Osteoblast (primary cell): ENCODE results near the gene ATP9A. TPM values are rescaled to one million over a fixed set of nuclear protein-coding genes. Genes with fewer than 3 reads are reported as not detected.

Experiments
- DNase-seq: peaks from one replicate; pipeline ENCODE4 v3.0.0; 2011; ENCODE audit warnings: low spot score, mixed read lengths; ENCODE audit not compliant: insufficient read length; ENCODE audit errors: missing footprints
- H2AFZ ChIP-seq: 2 replicates; pipeline ENCODE4 v1.6.0; 2011; ENCODE audit warnings: mild to moderate bottlenecking, low read length
- H3K27ac ChIP-seq: 2 replicates; pipeline ENCODE4 v1.5.1; 2011; ENCODE audit warnings: mild to moderate bottlenecking, low read depth, low read length, moderate library complexity
- H3K27me3 ChIP-seq: 2 replicates; pipeline ENCODE4 v1.6.0; 2012; ENCODE audit warnings: mild to moderate bottlenecking, control low read depth, inconsistent platforms, low read length, moderate library complexity; ENCODE audit not compliant: insufficient read depth
- H3K36me3 ChIP-seq: 2 replicates; pipeline ENCODE4 v1.5.1; 2011; ENCODE audit warnings: mild to moderate bottlenecking, low read length, control low read depth, moderate library complexity; ENCODE audit not compliant: insufficient read depth
- H3K4me1 ChIP-seq: 2 replicates; pipeline ENCODE4 v1.5.1; 2011; ENCODE audit warnings: mild to moderate bottlenecking, low read length, control low read depth, moderate library complexity; ENCODE audit not compliant: insufficient read depth
- H3K4me2 ChIP-seq: 2 replicates; pipeline ENCODE4 v1.6.0; 2011; ENCODE audit warnings: mild to moderate bottlenecking, low read length; ENCODE audit not compliant: insufficient read depth
- H3K4me3 ChIP-seq: fragments of 200-600 bp; sonication (generic); 3 replicates; pipeline ENCODE4 v1.5.1; 2012; ENCODE audit warnings: mild to moderate bottlenecking, low read length, inconsistent platforms; ENCODE audit not compliant: insufficient read depth
- H3K79me2 ChIP-seq: 2 replicates; pipeline ENCODE4 v1.6.0; 2012; ENCODE audit warnings: mild to moderate bottlenecking, low read length, control low read depth, inconsistent platforms; ENCODE audit not compliant: insufficient read depth
- H3K9me3 ChIP-seq: 2 replicates; pipeline ENCODE4 v1.5.1; 2011; ENCODE audit warnings: low read depth, low read length, control low read depth
- H4K20me1 ChIP-seq: 2 replicates; pipeline ENCODE4 v1.6.0; 2012; ENCODE audit warnings: mild to moderate bottlenecking, low read length, control low read depth; ENCODE audit not compliant: insufficient read depth
- total RNA-seq: library from RNA; depleted of rRNA; stranded (reverse); fragments of >200 nt; gene quantifications from 2 replicates; pipeline ENCODE4 v1.2.3, GENCODE V29; 2012
- TF ChIP-seq, protein P1 (sequence below): IDR thresholded peaks from 2 replicates; pipeline ENCODE4 v1.5.1; 2011; ENCODE audit warnings: mild to moderate bottlenecking, low read depth, low read length, moderate library complexity; ENCODE audit errors: extremely low read depth

ATP9A gene
- total RNA-seq, 1 donor = 48.9 TPM

DNA sequence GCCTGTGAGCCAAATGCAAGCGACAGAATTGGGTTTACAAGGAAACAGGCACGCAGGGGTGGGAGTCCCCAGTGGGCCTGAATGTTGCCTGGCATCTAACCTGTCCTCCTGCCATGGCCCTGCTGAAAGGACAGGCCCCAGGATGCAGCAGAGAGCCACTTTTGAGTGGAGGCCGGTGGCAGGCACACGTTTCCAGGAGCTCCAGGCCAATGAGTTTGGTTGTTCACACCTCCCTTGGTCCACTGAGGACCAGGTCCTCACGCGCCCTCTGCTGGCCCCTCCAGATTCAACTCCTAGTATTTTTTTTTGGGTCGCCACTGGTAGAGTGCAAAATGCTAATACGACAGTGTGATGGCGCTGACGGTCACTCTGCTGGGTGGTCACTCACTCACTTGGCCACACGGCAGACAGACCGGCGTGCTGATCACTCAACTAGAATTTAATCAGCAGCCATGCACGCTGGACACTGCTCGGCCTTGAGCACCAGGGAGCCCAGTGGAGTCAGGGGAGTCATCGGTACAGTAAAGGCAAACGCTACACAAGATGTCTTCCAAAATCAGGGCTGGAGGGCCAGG lies 143.9 kb downstream of the ATP9A start:
- Histone ChIP-seq H3K27me3 (no peaks in the 10 kb centered on the region), H4K20me1 (no peaks in the 10 kb centered on the region), H3K79me2 (no peaks in the 10 kb centered on the region), H3K4me1 (peaks cover 7% of the 10 kb centered on the region), H3K4me3 (no peak overlapping the region), H3K4me2 (no peak overlapping the region), H3K36me3 (no peaks in the 10 kb centered on the region), H3K9me3 (no peaks in the 10 kb centered on the region), H3K27ac (no peak overlapping the region), H2AFZ (no peak overlapping the region)
- DNase-seq = peak; percentile 93
- TF ChIP-seq, protein P1, sequence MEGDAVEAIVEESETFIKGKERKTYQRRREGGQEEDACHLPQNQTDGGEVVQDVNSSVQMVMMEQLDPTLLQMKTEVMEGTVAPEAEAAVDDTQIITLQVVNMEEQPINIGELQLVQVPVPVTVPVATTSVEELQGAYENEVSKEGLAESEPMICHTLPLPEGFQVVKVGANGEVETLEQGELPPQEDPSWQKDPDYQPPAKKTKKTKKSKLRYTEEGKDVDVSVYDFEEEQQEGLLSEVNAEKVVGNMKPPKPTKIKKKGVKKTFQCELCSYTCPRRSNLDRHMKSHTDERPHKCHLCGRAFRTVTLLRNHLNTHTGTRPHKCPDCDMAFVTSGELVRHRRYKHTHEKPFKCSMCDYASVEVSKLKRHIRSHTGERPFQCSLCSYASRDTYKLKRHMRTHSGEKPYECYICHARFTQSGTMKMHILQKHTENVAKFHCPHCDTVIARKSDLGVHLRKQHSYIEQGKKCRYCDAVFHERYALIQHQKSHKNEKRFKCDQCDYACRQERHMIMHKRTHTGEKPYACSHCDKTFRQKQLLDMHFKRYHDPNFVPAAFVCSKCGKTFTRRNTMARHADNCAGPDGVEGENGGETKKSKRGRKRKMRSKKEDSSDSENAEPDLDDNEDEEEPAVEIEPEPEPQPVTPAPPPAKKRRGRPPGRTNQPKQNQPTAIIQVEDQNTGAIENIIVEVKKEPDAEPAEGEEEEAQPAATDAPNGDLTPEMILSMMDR = peak; percentile 79

DNA sequence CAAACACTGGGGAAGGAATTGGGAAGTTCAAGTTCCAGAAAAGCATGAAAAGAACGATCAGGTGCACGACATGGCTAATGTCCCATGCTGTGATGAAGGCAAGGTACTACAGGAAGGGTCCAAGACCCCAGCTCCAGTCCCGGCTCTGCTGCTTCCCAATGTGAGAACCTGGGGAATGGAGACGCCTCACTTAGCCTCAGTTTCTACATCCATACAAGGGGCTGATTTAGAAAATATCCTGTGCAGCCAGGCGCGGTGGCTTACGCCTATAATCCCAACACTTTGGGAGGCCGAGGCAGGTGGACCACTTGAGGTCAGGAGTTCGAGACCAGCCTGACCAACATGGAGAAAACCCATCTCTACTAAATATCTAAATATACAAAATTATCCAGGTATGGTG lies 144.9 kb downstream of the ATP9A start:
- no peaks in the 10 kb centered on the region for H3K36me3 ChIP-seq
- no peak overlapping the region for H3K4me3 ChIP-seq
- H3K27ac ChIP-seq = no peak overlapping the region

GRCh38 chr20:51622004-51622874 lies 146.0 kb downstream of the ATP9A start:
- Histone ChIP-seq H3K4me3 (no peak overlapping the region), H2AFZ (no peak overlapping the region), H3K9me3 (no peaks in the 10 kb centered on the region), H3K27me3 (no peaks in the 10 kb centered on the region), H3K79me2 (no peaks in the 10 kb centered on the region), H3K4me1 (no peaks in the 10 kb centered on the region), H3K27ac (no peak overlapping the region), H3K36me3 (no peaks in the 10 kb centered on the region), H4K20me1 (no peaks in the 10 kb centered on the region), H3K4me2 (no peak overlapping the region)
- TF ChIP-seq, protein P1 = no peak
- peak; percentile 51 for DNase-seq

More for the DNA sequence above, 144.9 kb downstream of the ATP9A start:
- TF ChIP-seq, protein P1 = no peak
- Histone ChIP-seq H2AFZ (no peak overlapping the region), H3K79me2 (no peaks in the 10 kb centered on the region), H3K4me2 (no peak overlapping the region), H4K20me1 (no peaks in the 10 kb centered on the region), H3K9me3 (no peaks in the 10 kb centered on the region), H3K4me1 (no peaks in the 10 kb centered on the region), H3K27me3 (no peaks in the 10 kb centered on the region)
- no peak for DNase-seq

- no peaks in the 10 kb centered on the region for H4K20me1 ChIP-seq
- no peaks in the 10 kb centered on the region for H3K4me1 ChIP-seq
- H3K4me2 ChIP-seq = no peak overlapping the region
- H3K9me3 ChIP-seq = no peaks in the 10 kb centered on the region
- TF ChIP-seq, protein P1 = no peak
- no peak overlapping the region for H2AFZ ChIP-seq
- no peaks in the 10 kb centered on the region for H3K27me3 ChIP-seq
- H3K4me3 ChIP-seq = no peak overlapping the region
- no peak for DNase-seq
- no peaks in the 10 kb centered on the region for H3K79me2 ChIP-seq
- no peaks in the 10 kb centered on the region for H3K36me3 ChIP-seq
- H3K27ac ChIP-seq = no peak overlapping the region
Measured at GRCh38 chr20:51620432-51620831, 147.8 kb downstream of the ATP9A start.
